HL-60 (cell line): Measurements from ENCODE around the gene SDK1.

ENCODE experiments used
- POLR2AphosphoS5 ChIP-seq: IDR thresholded peaks from 2 replicates; pipeline ENCODE4 v1.6.1; 2012; ENCODE audit warnings: low read depth
- REST ChIP-seq: IDR thresholded peaks from 2 replicates; pipeline ENCODE4 v1.6.1; 2012; ENCODE audit warnings: low read depth; ENCODE audit not compliant: insufficient replicate concordance
- TF ChIP-seq, protein P1 (sequence below): IDR thresholded peaks from one replicate; pipeline ENCODE4 v1.5.1; 2011; ENCODE audit warnings: low read length, control low read depth, inconsistent platforms; ENCODE audit not compliant: insufficient read depth

DNA sequence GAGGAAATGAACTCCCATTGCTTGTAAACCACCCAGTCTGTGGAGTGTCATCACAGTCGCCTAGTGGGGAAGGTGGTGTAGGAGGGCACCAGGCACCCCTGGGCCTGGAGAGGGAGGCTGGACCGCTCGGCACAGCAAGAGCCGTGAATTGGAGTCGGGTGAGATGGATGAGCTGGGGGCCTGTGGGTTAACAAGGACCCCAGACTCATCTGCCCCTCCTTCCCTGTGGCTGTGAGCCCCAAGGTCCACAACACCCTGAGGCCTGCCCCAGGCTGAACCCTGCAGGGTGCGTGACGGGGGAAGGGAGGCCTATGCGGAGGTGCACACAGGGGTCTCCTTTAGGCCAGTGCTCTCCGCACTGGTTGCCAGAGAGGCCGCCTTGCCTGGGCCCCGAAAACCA, 799.6 kb downstream of the SDK1 start:
- TF ChIP-seq, protein P1, sequence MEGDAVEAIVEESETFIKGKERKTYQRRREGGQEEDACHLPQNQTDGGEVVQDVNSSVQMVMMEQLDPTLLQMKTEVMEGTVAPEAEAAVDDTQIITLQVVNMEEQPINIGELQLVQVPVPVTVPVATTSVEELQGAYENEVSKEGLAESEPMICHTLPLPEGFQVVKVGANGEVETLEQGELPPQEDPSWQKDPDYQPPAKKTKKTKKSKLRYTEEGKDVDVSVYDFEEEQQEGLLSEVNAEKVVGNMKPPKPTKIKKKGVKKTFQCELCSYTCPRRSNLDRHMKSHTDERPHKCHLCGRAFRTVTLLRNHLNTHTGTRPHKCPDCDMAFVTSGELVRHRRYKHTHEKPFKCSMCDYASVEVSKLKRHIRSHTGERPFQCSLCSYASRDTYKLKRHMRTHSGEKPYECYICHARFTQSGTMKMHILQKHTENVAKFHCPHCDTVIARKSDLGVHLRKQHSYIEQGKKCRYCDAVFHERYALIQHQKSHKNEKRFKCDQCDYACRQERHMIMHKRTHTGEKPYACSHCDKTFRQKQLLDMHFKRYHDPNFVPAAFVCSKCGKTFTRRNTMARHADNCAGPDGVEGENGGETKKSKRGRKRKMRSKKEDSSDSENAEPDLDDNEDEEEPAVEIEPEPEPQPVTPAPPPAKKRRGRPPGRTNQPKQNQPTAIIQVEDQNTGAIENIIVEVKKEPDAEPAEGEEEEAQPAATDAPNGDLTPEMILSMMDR: no peak
- TF ChIP-seq REST: no peak
- no peak for TF ChIP-seq POLR2AphosphoS5
